SK-N-SH (cell line): ENCODE measurements around the gene UBAC2.

Experiments used
- EP300 ChIP-seq, 2 experiments: IDR thresholded peaks; 2 replicates each; pipeline versions ENCODE4 v1.4.0 to v1.6.1; 2012; ENCODE audit warnings: borderline replicate concordance in 1 of 2, low read depth in 1 of 2, low read length in 1 of 2
- FOXJ3 ChIP-seq: sonication (generic); formaldehyde crosslinking; IDR thresholded peaks from 2 replicates; pipeline ENCODE4 v1.5.1; 2020; ENCODE audit warnings: mild to moderate bottlenecking, missing genetic modification reagents
- NFIC ChIP-seq: IDR thresholded peaks from 2 replicates; pipeline ENCODE4 v1.4.0; 2012; ENCODE audit warnings: borderline replicate concordance
- NRF1 ChIP-seq: IDR thresholded peaks from 2 replicates; pipeline ENCODE4 v1.6.1; 2012; ENCODE audit warnings: low read depth, mild to moderate bottlenecking, low read length
- TAF1 ChIP-seq: IDR thresholded peaks from 2 replicates; pipeline ENCODE4 v1.6.1; 2012; ENCODE audit warnings: low read depth, mild to moderate bottlenecking, low read length, moderate library complexity, borderline replicate concordance
- TF ChIP-seq, protein P1 (sequence below): IDR thresholded peaks from 2 replicates; pipeline ENCODE4; 2012
- TF ChIP-seq, protein P2 (sequence below): fragments of 200-600 bp; sonication (generic); IDR thresholded peaks from 2 replicates; pipeline ENCODE4 v1.6.1; 2017; ENCODE audit warnings: antibody characterized with exemption, mild to moderate bottlenecking, moderate library complexity

DNA sequence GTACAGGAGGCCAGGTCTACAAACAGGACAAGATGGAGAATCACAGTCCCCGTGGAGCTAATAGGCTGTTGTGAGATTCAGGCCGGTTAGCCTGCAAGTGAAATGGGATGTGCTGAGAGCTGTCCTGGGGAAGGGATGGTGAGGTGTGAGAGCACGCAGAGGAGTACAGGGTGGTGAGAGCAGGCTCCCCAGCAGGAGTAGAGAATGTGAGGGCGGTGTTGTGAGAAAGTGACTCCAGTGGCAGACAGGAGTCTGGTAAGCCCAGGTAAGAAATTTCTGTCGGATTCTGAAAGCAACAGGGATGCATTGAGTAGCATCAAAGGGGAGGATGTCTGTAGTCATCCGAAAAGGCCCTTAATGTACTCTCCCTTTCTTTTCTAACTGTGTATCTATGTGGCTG lies 157.3 kb downstream of the UBAC2 start:
- TF ChIP-seq TAF1 = no peak
- TF ChIP-seq, protein P1, sequence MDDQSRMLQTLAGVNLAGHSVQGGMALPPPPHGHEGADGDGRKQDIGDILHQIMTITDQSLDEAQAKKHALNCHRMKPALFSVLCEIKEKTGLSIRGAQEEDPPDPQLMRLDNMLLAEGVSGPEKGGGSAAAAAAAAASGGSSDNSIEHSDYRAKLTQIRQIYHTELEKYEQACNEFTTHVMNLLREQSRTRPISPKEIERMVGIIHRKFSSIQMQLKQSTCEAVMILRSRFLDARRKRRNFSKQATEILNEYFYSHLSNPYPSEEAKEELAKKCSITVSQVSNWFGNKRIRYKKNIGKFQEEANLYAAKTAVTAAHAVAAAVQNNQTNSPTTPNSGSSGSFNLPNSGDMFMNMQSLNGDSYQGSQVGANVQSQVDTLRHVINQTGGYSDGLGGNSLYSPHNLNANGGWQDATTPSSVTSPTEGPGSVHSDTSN = no peak
- TF ChIP-seq, protein P2, sequence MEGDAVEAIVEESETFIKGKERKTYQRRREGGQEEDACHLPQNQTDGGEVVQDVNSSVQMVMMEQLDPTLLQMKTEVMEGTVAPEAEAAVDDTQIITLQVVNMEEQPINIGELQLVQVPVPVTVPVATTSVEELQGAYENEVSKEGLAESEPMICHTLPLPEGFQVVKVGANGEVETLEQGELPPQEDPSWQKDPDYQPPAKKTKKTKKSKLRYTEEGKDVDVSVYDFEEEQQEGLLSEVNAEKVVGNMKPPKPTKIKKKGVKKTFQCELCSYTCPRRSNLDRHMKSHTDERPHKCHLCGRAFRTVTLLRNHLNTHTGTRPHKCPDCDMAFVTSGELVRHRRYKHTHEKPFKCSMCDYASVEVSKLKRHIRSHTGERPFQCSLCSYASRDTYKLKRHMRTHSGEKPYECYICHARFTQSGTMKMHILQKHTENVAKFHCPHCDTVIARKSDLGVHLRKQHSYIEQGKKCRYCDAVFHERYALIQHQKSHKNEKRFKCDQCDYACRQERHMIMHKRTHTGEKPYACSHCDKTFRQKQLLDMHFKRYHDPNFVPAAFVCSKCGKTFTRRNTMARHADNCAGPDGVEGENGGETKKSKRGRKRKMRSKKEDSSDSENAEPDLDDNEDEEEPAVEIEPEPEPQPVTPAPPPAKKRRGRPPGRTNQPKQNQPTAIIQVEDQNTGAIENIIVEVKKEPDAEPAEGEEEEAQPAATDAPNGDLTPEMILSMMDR = no peak
- TF ChIP-seq EP300 (IDR thresholded peaks at IDR 0.05; ENCODE audit: borderline replicate concordance in 1 of 2, low read depth in 1 of 2, low read length in 1 of 2) = no peak
- no peak for TF ChIP-seq FOXJ3 (CRISPR knock-in tag)
- no peak for TF ChIP-seq NRF1
- no peak for TF ChIP-seq NFIC
